Adrenal gland (tissue), 19 donors: ENCODE results near the gene BPIFB2. TPM values are rescaled to one million over a fixed set of nuclear protein-coding genes. Genes with fewer than 3 reads are reported as not detected.

Experiments
- DNase-seq, 7 donors: peaks; one replicate each; pipeline ENCODE4 v3.0.0-alpha.2; 2019 to 2020
- H3K27ac ChIP-seq, 5 donors: fragments of 200-600 bp; sonication (generic) in 4 of 5; 1 replicate in 3 of 5; 2 replicates in 2 of 5; pipeline versions ENCODE4 v1.5.1 to v1.8.0; 2016 to 2020; ENCODE audit warnings: mild to moderate bottlenecking in 1 of 5
- H3K27me3 ChIP-seq: fragments of 200-600 bp; 2 replicates; pipeline ENCODE4 v1.8.0; 2021
- H3K36me3 ChIP-seq, 2 donors: fragments of 200-600 bp; replicated peaks in 1 of 2; 1 replicate in 1 of 2; 2 replicates in 1 of 2; pipeline versions ENCODE4 v1.5.1 to v1.8.0; 2018 to 2022
- H3K4me1 ChIP-seq, 2 donors: fragments of 200-600 bp; replicated peaks in 1 of 2; 1 replicate in 1 of 2; 2 replicates in 1 of 2; pipeline versions ENCODE4 v1.5.1 to v1.8.0; 2018 to 2021
- H3K4me3 ChIP-seq, 4 donors: fragments of 200-600 bp; sonication (generic) in 3 of 4; one replicate each; pipeline ENCODE4 v1.5.1; 2016 to 2018
- H3K9me3 ChIP-seq, 3 donors: fragments of 200-600 bp; sonication (generic) in 1 of 3; replicated peaks in 1 of 3; 1 replicate in 2 of 3; 2 replicates in 1 of 3; pipeline versions ENCODE4 v1.5.1 to v1.8.0; 2016 to 2021
- POLR2A ChIP-seq, 2 donors: fragments of 450-650 bp; IDR thresholded peaks; one replicate each; pipeline ENCODE4 v1.6.1; 2017; ENCODE audit warnings: antibody characterized with exemption in 2 of 2, mild to moderate bottlenecking in 2 of 2, moderate library complexity in 1 of 2
- WGBS, 4 donors: extraction: QIAGEN DNeasy Blood & Tissue Kit in 2 of 4; methylation state at CpG; one replicate each; pipeline versions ENCODE4 v1.1.5 to v1.1.7; 2013 to 2017; 5-methylcytosine and 5-hydroxymethylcytosine counted together
- intact Hi-C, 2 donors: fragments of 100-400 bp; cut with DNase I; formaldehyde crosslinking; loops; one replicate each; pipeline versions ENCODE4 v1.14.1 to v1.15.0; 2022 to 2023
- long read RNA-seq, 10 donors: library from polyadenylated mRNA in 3 of 10; unstranded in 2 of 10; stranded (forward) in 1 of 10; transcript quantifications; one replicate each; pipeline ENCODE4 v2.0.0 and lab custom pipeline, GENCODE V29; 2021 to 2026
- polyA plus RNA-seq, 3 donors: library from polyadenylated mRNA; stranded (reverse); fragments of 200-250 nt in 2 of 3; fragments of 350-450 nt in 1 of 3; fragmentation: Illumina TruSeq in 1 of 3; extraction: RNeasy Lipid Tissue Mini Kit (QIAGEN cat#74804) in 1 of 3; gene quantifications; one replicate each; pipeline ENCODE4 v1.2.3, GENCODE V29; 2013 to 2014
- total RNA-seq, 9 donors: library from RNA; depleted of rRNA in 4 of 9; stranded (reverse); fragments of >200 nt in 4 of 9; fragments of 120-200 nt in 1 of 9; fragmentation: NEBNext Ultra II Directional in 1 of 9; extraction: Animal tissue kit (Norgen Biotek cat#: 25700) in 1 of 9; gene quantifications; one replicate each; pipeline versions ENCODE4 v1.1.0 to v1.2.4, GENCODE V29; 2013 to 2023
- TF ChIP-seq, protein P1 (sequence below), 6 experiments: fragments of 450-650 bp in 4 of 6; fragments of 200-600 bp in 2 of 6; sonication (generic) in 1 of 6; IDR thresholded peaks; 1 replicate in 5 of 6; 2 replicates in 1 of 6; pipeline versions ENCODE4 v1.5.1 to v1.8.0; 2016 to 2021; ENCODE audit warnings: antibody characterized with exemption in 6 of 6, mild to moderate bottlenecking in 2 of 6, moderate library complexity in 1 of 6
- donor health status: healthy with polysubstance abuse.
- donor health status: Bipolar disorder and iron deficiency.
- donor health status: DM: yes; HTN: yes; CAD: no.
- donor health status: DM: no; HTN: no; CAD: no.
- donor health status: DM: no; HTN: no; CAD: no.
- donor health status: DM: yes; HTN: yes; CAD: no.

BPIFB2 gene, protein sequence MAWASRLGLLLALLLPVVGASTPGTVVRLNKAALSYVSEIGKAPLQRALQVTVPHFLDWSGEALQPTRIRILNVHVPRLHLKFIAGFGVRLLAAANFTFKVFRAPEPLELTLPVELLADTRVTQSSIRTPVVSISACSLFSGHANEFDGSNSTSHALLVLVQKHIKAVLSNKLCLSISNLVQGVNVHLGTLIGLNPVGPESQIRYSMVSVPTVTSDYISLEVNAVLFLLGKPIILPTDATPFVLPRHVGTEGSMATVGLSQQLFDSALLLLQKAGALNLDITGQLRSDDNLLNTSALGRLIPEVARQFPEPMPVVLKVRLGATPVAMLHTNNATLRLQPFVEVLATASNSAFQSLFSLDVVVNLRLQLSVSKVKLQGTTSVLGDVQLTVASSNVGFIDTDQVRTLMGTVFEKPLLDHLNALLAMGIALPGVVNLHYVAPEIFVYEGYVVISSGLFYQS
- under 1 TPM in 1 of 9 donors, not detected in 8; 0.15 TPM for total RNA-seq
- polyA plus RNA-seq: not detected
- long read RNA-seq, donor 1: 0 reads
- long read RNA-seq, donor 2: 0 reads
- long read RNA-seq, donor 3: 0 reads
- long read RNA-seq, donor 4: 0 reads
- long read RNA-seq, donor 5: 0 reads
- long read RNA-seq, donor 6: 0 reads
- long read RNA-seq, donor 7: 0 reads
- long read RNA-seq, donor 8: 0 reads
- long read RNA-seq, donor 9: 0 reads
- long read RNA-seq, donor 10: 0 reads

DNA sequence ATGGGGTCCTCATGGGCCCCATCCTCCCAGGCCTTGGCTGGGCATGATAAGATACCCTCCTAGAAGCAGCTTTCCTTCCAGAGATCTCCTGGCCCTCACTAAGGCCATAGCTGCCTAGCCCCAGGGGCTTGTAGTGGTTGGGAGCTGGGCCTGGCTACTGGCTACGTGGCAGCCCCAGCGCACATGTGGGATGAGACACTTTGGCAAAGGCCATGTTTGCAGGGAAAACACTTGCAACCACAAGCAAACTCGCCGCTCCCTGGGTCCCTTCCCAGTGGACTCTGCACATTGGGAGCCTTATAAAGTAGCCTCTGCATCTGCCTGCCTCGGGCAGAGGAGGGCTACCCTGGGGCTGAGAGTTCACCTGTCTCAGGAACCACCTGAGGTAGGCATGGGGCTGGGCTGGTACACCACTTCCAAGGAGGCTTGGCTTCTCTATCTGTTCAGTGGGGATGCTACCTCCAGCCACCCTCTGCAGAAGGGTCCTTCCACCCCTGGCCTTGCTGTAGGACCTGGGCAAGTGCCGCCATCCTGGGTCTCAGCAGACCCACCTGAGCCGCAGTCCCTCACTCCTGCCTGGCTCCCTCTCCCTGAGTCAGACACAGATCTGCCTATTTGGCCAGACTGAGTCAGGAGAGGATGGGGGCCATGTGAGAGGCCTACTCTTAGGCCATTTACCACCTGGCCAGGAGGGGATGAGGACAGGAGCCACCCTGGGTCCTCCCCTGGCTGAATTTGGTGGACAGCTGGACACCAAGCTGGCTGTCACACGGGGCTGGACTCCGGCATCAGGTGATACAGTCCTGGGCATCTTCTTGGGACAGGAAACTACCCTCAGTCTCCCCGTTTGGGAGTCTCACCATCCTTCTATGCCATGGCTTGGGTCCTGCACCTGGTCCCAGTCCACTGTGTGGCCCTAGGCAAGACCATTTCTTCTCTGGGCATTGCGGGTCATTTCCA, at the start of gene BPIFB2:
Gene BPIFB2, plus strand, starts transcription at position 329 of the 960 bp plus-strand sequence. CDS start 871 bp downstream, outside the sequence.
- Histone ChIP-seq H3K4me3 (no peak within 1 kb of the TSS), H3K27me3 (no peaks in the 10 kb centered on the region), H3K9me3 (no peaks in the 10 kb centered on the region), H3K27ac (no peak within 1 kb of the TSS), H3K4me1 (no peaks in the 10 kb centered on the region), H3K36me3 (no peaks in the 10 kb centered on the region)
- WGBS, 4 donors: 78 to 93% (median 85%) methylated on average over 5 to 11 of the region's 11 CpGs
- TF ChIP-seq, protein P1, sequence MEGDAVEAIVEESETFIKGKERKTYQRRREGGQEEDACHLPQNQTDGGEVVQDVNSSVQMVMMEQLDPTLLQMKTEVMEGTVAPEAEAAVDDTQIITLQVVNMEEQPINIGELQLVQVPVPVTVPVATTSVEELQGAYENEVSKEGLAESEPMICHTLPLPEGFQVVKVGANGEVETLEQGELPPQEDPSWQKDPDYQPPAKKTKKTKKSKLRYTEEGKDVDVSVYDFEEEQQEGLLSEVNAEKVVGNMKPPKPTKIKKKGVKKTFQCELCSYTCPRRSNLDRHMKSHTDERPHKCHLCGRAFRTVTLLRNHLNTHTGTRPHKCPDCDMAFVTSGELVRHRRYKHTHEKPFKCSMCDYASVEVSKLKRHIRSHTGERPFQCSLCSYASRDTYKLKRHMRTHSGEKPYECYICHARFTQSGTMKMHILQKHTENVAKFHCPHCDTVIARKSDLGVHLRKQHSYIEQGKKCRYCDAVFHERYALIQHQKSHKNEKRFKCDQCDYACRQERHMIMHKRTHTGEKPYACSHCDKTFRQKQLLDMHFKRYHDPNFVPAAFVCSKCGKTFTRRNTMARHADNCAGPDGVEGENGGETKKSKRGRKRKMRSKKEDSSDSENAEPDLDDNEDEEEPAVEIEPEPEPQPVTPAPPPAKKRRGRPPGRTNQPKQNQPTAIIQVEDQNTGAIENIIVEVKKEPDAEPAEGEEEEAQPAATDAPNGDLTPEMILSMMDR (IDR thresholded peaks at IDR 0.05): no peak
- TF ChIP-seq POLR2A (IDR thresholded peaks at IDR 0.05): no peak
- intact Hi-C loops: no loop called here
- DNase-seq: no peak

DNA sequence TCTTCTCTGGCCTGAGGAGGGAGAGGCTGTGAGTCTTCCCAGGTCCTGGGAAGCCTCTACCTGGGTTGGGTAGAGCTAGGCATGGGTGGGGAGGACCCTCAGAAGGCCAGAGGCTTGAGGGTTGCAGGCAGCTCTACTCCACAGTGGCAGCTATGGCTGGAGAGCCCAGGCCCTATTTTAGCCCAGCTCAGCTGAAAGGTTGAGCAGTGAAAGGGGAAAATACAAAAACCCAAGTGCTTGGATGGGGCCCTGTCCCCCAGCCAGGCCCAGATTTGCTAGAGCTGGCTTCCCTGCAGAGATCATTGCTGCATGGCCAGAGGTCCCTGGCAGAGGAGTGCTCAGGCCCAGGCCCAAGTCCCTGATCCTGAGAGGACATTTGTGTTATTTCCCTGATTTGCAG, 48.9 kb upstream of the BPIFB2 start:
- TF ChIP-seq POLR2A (IDR thresholded peaks at IDR 0.05): no peak
- TF ChIP-seq, protein P1 (IDR thresholded peaks at IDR 0.05): no peak
- Histone ChIP-seq H3K27ac (no peak overlapping the region), H3K4me1 (no peaks in the 10 kb centered on the region), H3K27me3 (no peaks in the 10 kb centered on the region), H3K9me3 (no peaks in the 10 kb centered on the region), H3K36me3 (no peaks in the 10 kb centered on the region), H3K4me3 (no peak overlapping the region)
- DNase-seq: no peak
- intact Hi-C loops: no loop called here

DNA sequence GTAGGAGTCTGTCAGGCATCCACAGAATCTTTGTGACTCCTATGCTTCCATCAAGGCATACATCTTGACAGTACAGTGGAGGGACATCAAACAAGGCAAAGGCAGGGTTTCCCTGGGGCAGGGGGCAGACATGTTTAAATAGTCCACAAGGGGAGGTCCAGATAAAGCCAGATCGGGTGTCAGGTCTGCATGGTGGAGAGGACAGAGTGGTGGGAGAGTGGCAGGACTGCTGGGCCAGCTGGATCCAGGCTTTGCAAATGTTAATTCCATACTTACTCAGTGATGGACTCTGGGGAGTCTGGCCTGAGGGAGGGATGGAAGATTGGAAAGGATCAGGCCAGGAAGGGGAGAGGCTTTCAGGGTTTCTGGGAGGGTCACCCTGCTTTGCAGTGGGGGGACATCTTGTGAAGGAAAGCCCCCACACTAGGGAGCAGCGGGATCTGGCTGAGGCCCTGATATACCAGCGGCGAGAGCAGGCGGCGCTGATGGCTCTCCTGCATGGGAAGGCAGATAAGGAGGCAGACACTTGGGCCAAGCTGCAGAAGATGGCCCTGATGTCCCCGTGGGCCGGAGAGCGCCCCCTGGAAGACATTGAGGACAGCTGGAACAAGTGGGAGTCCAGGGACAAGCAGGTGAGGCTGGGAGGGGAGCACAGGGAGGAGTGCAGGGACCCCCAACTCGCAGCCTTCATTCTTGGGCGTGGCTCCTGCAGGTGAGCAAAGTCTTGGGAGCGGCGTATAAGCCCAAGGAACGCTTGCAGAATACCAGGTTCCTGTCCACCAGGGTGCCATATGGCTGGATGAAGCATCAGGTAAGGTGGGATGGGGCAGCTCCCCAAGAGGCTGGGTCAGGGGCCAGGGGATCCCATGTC, 47.9 kb upstream of the BPIFB2 start:
- Histone ChIP-seq H3K9me3 (no peaks in the 10 kb centered on the region), H3K27me3 (no peaks in the 10 kb centered on the region), H3K4me3 (no peak overlapping the region), H3K36me3 (no peaks in the 10 kb centered on the region), H3K27ac (no peak overlapping the region), H3K4me1 (no peaks in the 10 kb centered on the region)
- WGBS, 4 donors: 85 to 94% (median 90%) methylated on average over 9 to 14 of the region's 14 CpGs
- TF ChIP-seq, protein P1 (IDR thresholded peaks at IDR 0.05): no peak
- TF ChIP-seq POLR2A (IDR thresholded peaks at IDR 0.05): no peak
- intact Hi-C loops: no loop called here
- no peak for DNase-seq
